Measurements from ENCODE around the gene PCBP3. TPM values are rescaled to one million over a fixed set of nuclear protein-coding genes. Genes with fewer than 3 reads are reported as not detected.

Gene PCBP3
- total RNA-seq, 2 experiments from 2014 or later = 3.4 to 3.8 TPM

DNA sequence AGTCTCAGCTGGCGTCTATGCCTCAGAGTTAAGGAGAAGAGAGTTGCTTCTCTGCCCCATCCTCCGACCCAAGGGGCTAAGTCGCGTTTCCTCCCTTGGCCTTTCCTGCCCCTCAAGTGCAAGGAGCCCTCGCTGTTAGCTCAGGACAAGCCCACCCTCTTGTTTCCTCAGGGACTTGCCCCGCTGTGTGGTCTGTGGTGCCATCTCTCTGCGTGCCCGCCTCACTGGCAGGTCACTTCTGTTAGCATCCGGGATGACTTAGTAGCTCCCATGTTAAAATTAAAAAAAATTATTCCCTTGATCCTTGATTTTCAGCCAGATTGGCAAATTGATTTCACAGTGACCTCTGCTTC is 96.5 kb downstream of the PCBP3 start:
- no peak overlapping the region for H3K4me3 ChIP-seq (ENCODE audit: low read length)
- Mint-ChIP-seq H3K4me1 (ENCODE audit: low read depth) (peaks cover 15% of the 10 kb centered on the region), H3K27me3 (no peaks in the 10 kb centered on the region), H3K27ac (no peak overlapping the region), H3K36me3 (ENCODE audit: low read depth) (no peaks in the 10 kb centered on the region), H3K9me3 (no peaks in the 10 kb centered on the region), H3K4me3 (no peak overlapping the region)
- H3K27ac ChIP-seq (ENCODE audit: low read depth in 1 of 2, low read length in 2 of 2) = no peak overlapping the region
- POLR2A ChIA-PET = no interaction called here
- CTCF ChIA-PET = no interaction called here
- H3K27me3 ChIP-seq (ENCODE audit: control insufficient read depth in 1 of 2, insufficient read depth in 2 of 2, low read length in 2 of 2) = no peaks in the 10 kb centered on the region
- no peaks in the 10 kb centered on the region for H3K36me3 ChIP-seq (ENCODE audit: insufficient read depth, low read length)
- ATAC-seq (ENCODE audit: poor library complexity) (no peak), DNase-seq (no peak)
- TF ChIP-seq, protein P1, sequence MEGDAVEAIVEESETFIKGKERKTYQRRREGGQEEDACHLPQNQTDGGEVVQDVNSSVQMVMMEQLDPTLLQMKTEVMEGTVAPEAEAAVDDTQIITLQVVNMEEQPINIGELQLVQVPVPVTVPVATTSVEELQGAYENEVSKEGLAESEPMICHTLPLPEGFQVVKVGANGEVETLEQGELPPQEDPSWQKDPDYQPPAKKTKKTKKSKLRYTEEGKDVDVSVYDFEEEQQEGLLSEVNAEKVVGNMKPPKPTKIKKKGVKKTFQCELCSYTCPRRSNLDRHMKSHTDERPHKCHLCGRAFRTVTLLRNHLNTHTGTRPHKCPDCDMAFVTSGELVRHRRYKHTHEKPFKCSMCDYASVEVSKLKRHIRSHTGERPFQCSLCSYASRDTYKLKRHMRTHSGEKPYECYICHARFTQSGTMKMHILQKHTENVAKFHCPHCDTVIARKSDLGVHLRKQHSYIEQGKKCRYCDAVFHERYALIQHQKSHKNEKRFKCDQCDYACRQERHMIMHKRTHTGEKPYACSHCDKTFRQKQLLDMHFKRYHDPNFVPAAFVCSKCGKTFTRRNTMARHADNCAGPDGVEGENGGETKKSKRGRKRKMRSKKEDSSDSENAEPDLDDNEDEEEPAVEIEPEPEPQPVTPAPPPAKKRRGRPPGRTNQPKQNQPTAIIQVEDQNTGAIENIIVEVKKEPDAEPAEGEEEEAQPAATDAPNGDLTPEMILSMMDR (IDR thresholded peaks at IDR 0.05) = no peak
- intact Hi-C loops (cut with DNase I, micrococcal nuclease) = no loop called here
- H3K9me3 ChIP-seq (ENCODE audit: control insufficient read depth in 1 of 2, insufficient read depth in 1 of 2, low read length in 2 of 2) = no peaks in the 10 kb centered on the region
- H3K4me1 ChIP-seq (ENCODE audit: insufficient read depth, low read length) = peaks cover 4% of the 10 kb centered on the region

DNA sequence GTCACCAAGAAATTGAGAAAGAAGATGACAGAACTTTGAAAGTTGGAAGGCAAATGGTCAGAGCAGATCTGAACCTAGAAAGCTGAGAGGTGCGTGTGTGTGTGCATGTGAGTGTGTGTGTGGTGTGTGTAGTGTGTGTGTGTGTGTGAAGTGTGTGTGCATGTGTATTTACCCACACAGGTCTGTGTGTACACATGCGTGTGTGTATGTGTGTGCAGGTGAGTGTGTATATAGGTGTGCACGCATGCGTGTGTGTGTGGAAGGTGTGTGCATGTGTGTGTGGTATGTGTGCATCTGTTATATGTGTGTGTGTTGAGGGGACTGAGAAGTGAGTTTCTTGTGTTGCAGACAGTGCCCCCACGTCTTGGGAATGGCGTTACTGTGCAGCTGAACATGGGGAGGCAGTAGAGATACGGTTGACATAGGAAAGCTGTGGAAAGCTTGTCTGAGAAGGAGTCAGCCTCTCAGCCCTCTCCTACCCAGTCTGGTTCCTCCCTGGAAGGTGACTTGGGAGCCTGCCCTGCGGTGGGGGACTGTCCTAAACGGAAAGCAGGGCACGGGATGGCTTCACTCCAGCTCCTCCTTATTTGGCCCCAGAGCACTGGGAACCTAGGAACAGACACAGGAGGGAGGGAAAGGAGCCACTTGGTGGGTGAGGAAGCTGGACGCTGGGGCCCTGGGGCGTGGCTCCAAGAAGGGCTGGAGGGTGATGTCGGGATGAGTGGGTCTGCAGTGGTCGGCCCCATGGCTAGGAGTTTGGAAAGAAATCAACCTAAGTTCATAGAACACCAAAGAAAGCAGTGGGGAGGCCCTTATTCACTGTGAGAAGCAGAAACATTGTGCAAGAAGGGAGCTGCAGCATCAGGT is 97.2 kb downstream of the PCBP3 start:
- no peaks in the 10 kb centered on the region for H3K9me3 ChIP-seq (ENCODE audit: control insufficient read depth in 1 of 2, insufficient read depth in 1 of 2, low read length in 2 of 2)
- no peaks in the 10 kb centered on the region for H3K36me3 ChIP-seq (ENCODE audit: insufficient read depth, low read length)
- H3K4me1 Mint-ChIP-seq (ENCODE audit: low read depth) = peaks cover 15% of the 10 kb centered on the region
- ATAC-seq (ENCODE audit: poor library complexity) (no peak), DNase-seq (no peak)
- peaks cover 4% of the 10 kb centered on the region for H3K4me1 ChIP-seq (ENCODE audit: insufficient read depth, low read length)
- ChIA-PET POLR2A (no interaction called here), CTCF (no interaction called here)
- no peak overlapping the region for H3K27ac ChIP-seq (ENCODE audit: low read depth in 1 of 2, low read length in 2 of 2)
- no peak overlapping the region for H3K4me3 Mint-ChIP-seq
- intact Hi-C loops (cut with DNase I, micrococcal nuclease) = no loop called here
- no peaks in the 10 kb centered on the region for H3K36me3 Mint-ChIP-seq (ENCODE audit: low read depth)
- no peaks in the 10 kb centered on the region for H3K9me3 Mint-ChIP-seq
- H3K27me3 Mint-ChIP-seq = no peaks in the 10 kb centered on the region
- no peaks in the 10 kb centered on the region for H3K27me3 ChIP-seq (ENCODE audit: control insufficient read depth in 1 of 2, insufficient read depth in 2 of 2, low read length in 2 of 2)
- no peak overlapping the region for H3K27ac Mint-ChIP-seq
- H3K4me3 ChIP-seq (ENCODE audit: low read length) = no peak overlapping the region
- TF ChIP-seq, protein P1 (IDR thresholded peaks at IDR 0.05) = no peak

DNA sequence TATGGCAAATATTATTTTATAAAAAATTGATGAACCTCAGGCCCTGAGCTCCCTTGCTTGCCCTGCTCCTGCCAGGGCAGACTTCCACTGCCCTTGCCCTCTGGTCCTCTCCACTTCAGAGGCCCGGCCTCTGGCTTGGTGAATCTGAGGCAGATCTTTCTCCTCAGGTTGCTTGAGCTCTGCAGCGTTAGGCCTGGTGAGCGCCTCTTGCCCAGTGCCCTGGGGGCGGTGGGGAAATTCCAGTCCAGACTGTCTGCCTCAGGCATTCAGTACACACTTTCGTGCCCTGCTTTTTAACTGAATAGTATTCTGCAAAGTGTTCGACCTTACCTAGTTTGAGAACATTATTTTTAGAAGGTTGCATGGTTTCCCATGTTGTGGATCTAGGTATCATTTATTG is 98.2 kb downstream of the PCBP3 start:
- DNase-seq (no peak), ATAC-seq (ENCODE audit: poor library complexity) (no peak)
- H3K27ac ChIP-seq (ENCODE audit: low read depth in 1 of 2, low read length in 2 of 2) = no peak overlapping the region
- H3K36me3 ChIP-seq (ENCODE audit: insufficient read depth, low read length) = no peaks in the 10 kb centered on the region
- POLR2A ChIA-PET = interaction anchor here (0.6 kb wide), 1 partner anchor 43 kb away, joined by 3 read pairs; no protein-coding TSS in a partner anchor
- H3K27me3 ChIP-seq (ENCODE audit: control insufficient read depth in 1 of 2, insufficient read depth in 2 of 2, low read length in 2 of 2) = no peaks in the 10 kb centered on the region
- no peaks in the 10 kb centered on the region for H3K27me3 Mint-ChIP-seq
- H3K4me3 Mint-ChIP-seq = no peak overlapping the region
- CTCF ChIA-PET = no interaction called here
- intact Hi-C loops (cut with DNase I, micrococcal nuclease) = no loop called here
- H3K4me1 Mint-ChIP-seq (ENCODE audit: low read depth) = peaks cover 13% of the 10 kb centered on the region
- no peak overlapping the region for H3K4me3 ChIP-seq (ENCODE audit: low read length)
- H3K27ac Mint-ChIP-seq = no peak overlapping the region
- H3K36me3 Mint-ChIP-seq (ENCODE audit: low read depth) = no peaks in the 10 kb centered on the region
- TF ChIP-seq, protein P1 (IDR thresholded peaks at IDR 0.05) = no peak
- peaks cover 4% of the 10 kb centered on the region for H3K4me1 ChIP-seq (ENCODE audit: insufficient read depth, low read length)
- no peaks in the 10 kb centered on the region for H3K9me3 ChIP-seq (ENCODE audit: control insufficient read depth in 1 of 2, insufficient read depth in 1 of 2, low read length in 2 of 2)
- H3K9me3 Mint-ChIP-seq = no peaks in the 10 kb centered on the region

Data from CD4-positive, alpha-beta T cell (primary cell).